Measurements from ENCODE around the gene DAGLA. TPM values are rescaled to one million over a fixed set of nuclear protein-coding genes. Genes with fewer than 3 reads are reported as not detected.

Gene DAGLA
- total RNA-seq, 2 experiments from 2014 or later, result 0.06 to 0.13 TPM

DNA sequence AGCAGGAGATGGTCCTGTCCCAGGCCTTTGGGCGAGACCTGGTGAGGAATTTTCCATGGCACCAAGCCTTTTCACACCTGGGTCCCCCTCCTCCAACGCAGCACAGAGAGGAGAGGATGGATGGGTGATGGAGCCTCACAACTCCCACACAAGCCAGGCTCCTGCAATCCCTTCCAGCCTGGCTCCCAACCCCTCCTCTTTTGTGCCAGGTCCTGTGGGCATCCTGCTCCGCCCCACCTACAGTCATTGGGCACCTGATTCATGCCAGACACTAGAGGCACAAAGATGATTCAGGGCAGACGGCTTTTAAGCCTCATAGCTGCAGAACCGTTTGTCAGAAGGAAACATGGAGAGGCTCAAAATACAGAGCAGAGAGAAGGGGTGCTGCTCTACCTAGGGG, 56.1 kb downstream of the DAGLA start:
- POLR2A ChIA-PET, result no interaction called here
- CTCF ChIA-PET, result interaction anchor here (0.6 kb wide), 1 partner anchor 372 kb away, joined by 3 read pairs; no protein-coding TSS in a partner anchor

- ChIA-PET POLR2A (no interaction called here), CTCF (no interaction called here)
Measured at GRCh38 chr11:61737131-61737530, 56.9 kb downstream of the DAGLA start.

DNA sequence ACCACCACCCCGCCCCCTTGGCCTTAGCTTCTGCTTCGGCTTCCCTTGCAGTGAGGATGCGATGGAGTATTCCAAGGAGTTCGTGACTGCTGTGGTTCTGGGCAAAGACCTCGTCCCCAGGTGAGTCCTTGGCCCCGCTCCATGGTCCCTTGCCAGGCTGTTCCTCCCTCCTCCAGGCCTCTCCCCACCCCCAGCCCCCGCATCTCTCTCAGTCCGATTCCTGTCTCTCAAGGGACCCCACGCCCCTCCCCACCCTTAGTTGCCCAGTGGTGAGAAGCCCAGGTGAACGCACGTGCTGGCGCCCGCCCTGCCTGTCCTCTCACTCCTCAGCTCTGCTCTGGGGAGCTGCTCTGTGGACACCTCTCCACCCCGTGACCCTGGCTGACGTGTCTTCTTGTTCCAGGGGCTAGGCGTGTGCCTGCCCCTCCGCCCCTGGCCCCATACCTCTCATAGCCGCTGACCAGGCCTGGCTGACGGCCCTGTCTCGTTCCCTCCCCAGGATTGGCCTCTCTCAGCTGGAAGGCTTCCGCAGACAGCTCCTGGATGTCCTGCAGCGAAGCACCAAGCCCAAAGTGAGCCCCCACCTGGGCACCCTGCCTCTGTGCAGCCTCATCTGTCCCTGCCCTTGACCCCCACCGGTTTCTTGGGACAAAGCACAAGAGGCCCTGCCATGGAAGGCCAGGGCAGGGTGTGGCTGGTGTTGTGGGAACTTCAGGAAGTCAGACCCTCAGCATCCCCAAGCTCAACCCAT, 57.6 kb downstream of the DAGLA start:
- ChIA-PET CTCF (no interaction called here), POLR2A (no interaction called here)

- ChIA-PET CTCF (no interaction called here), POLR2A (no interaction called here)
Measured at GRCh38 chr11:61738776-61739175, 58.6 kb downstream of the DAGLA start.

DNA sequence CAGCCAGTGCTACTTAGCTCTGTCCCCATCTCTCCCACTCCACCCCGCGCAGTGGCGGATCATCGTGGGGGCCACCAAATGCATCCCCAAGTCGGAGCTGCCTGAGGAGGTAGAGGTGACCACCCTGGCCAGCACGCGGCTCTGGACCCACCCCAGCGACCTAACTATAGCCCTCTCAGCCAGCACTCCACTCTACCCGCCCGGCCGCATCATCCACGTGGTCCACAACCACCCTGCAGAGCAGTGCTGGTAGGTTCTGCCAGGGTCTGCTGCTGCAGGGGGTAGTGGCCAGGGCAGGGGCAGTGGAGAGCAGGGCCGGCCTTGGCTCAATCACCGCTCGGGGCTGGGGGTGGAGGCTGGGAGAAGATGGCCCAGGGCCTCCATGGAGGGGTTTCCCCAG, 59.2 kb downstream of the DAGLA start:
- ChIA-PET POLR2A (no interaction called here), CTCF (no interaction called here)

- POLR2A ChIA-PET, result no interaction called here
Measured at GRCh38 chr11:61739966-61740365, 59.8 kb downstream of the DAGLA start.

GRCh38 chr11:61742391-61742790, 62.2 kb downstream of the DAGLA start:
- ChIA-PET CTCF (no interaction called here), POLR2A (no interaction called here)

More at GRCh38 chr11:61739966-61740365, 59.8 kb downstream of the DAGLA start:
- CTCF ChIA-PET, result no interaction called here

GRCh38 chr11:61743486-61744095, 63.4 kb downstream of the DAGLA start:
- ChIA-PET POLR2A (interaction anchor here (0.7 kb wide), 1 partner anchor 8 kb away, joined by 6 read pairs; no protein-coding TSS in a partner anchor), CTCF (interaction anchor here (0.7 to 1.2 kb wide), 4 partner anchors 10 to 105 kb away, joined by 3 to 4 read pairs (median 3); no protein-coding TSS in a partner anchor)

- ChIA-PET CTCF (interaction anchor here (1.1 to 1.2 kb wide), 3 partner anchors 11 to 106 kb away, joined by 3 to 4 read pairs (median 3); no protein-coding TSS in a partner anchor), POLR2A (no interaction called here)
Measured at GRCh38 chr11:61744181-61744580, 64.0 kb downstream of the DAGLA start.

GRCh38 chr11:61744609-61745156, 64.5 kb downstream of the DAGLA start:
- CTCF ChIA-PET, result interaction anchor here (1.1 kb wide), 2 partner anchors 71 to 106 kb away, joined by 3 read pairs; no protein-coding TSS in a partner anchor
- POLR2A ChIA-PET, result no interaction called here

GRCh38 chr11:61745781-61746441, 65.7 kb downstream of the DAGLA start:
- ChIA-PET CTCF (no interaction called here), POLR2A (no interaction called here)

GRCh38 chr11:61746442-61747191, 66.4 kb downstream of the DAGLA start:
- POLR2A ChIA-PET, result no interaction called here

DNA sequence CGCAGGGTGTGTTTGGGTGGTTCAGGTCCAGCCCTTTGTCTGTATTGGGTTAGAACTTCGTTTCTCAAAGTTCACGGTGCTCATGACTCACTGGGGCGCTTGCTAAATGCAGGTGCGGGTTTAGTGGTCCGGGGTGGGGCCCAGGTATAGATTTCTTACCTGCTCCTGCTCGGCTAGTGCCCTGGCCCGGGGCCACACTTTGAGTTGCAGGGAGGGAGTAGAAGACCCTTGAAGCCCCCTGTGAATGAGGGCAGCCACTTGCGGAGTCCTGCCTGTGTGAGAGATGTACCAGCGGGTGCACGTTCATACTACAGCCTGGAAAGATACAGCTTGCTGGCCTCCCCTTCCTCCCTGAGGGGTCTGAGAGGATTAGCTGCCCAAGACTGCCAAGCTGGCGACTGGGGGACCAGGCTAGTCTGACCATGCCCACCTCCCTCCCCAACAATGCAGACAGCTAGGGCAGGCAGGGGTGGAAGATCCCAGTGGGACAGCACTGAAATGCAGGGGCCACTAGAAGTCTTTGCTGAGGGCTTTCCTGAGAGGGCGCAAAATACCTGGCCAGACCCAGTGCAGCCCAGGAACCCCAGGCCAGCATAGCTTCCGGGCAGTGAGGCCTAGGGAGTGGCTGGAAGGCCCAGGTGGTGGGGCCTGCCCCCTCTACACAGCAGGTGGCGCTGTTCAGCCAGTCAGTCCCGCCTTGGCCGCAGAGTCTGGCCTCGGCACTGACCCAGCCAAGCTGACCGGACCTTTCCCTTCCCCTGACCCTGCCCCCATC, 67.2 kb downstream of the DAGLA start:
- CTCF ChIA-PET, result interaction anchor here (0.6 to 1.1 kb wide), 5 partner anchors 19 to 88 kb away, joined by 3 to 5 read pairs (median 3); no protein-coding TSS in a partner anchor
- POLR2A ChIA-PET, result no interaction called here

More at GRCh38 chr11:61746442-61747191, 66.4 kb downstream of the DAGLA start:
- CTCF ChIA-PET, result interaction anchor here (0.6 to 0.8 kb wide), 3 partner anchors 13 to 79 kb away, joined by 3 to 4 read pairs (median 3); no protein-coding TSS in a partner anchor

DNA sequence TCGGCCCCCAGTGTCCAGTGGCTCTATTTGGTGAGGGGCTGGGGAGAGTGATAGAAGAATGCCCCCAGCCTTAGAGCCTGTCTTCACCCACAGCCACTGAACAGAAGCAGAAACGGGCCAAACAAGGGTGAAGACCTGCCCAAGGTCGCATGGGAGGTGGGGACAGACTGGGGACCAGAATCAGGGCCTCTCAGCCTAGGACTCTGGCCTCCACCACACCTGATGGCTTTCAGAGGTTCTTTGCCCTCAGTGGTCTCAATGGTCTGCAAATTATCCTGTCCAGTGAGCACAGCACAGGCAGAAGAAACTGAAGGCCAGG, 67.7 kb downstream of the DAGLA start:
- CTCF ChIA-PET, result interaction anchor here (0.7 to 1.1 kb wide), 3 partner anchors 19 to 34 kb away, joined by 3 read pairs; no protein-coding TSS in a partner anchor
- POLR2A ChIA-PET, result no interaction called here

- ChIA-PET POLR2A (no interaction called here), CTCF (interaction anchor here (0.8 to 1.7 kb wide), 6 partner anchors 16 to 359 kb away, joined by 3 to 6 read pairs (median 4); no protein-coding TSS in a partner anchor)
Measured at GRCh38 chr11:61749591-61750217, 69.5 kb downstream of the DAGLA start.

- ChIA-PET POLR2A (no interaction called here), CTCF (interaction anchor here (0.6 to 1.7 kb wide), 4 partner anchors 22 to 360 kb away, joined by 3 to 6 read pairs (median 4); no protein-coding TSS in a partner anchor)
Measured at GRCh38 chr11:61750631-61751273, 70.6 kb downstream of the DAGLA start.

DNA sequence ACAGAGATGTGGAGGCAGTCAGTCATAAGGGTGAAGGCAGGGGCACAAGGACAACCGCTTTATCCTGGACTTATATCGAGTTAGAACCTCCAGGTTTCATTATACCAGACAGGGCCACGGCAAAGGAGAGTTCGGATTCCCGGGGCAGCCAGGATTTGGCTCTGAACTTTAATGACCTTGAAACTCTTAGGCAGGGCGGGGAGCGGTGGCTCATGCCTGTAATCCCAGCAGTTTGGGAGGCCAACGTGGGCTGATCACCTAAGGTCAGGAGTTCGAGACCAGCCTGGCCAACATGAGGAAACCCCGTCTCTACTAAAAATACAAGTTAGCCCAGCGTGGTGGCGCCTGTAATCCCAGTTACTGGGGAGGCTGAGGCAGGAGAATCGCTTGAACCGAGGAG, 71.2 kb downstream of the DAGLA start:
- CTCF ChIA-PET, result interaction anchor here (0.9 kb wide), 1 partner anchor 21 kb away, joined by 6 read pairs; no protein-coding TSS in a partner anchor

More for the DNA sequence above, 71.2 kb downstream of the DAGLA start:
- POLR2A ChIA-PET, result interaction anchor here (0.6 kb wide), 1 partner anchor 8 kb away, joined by 6 read pairs; no protein-coding TSS in a partner anchor

Data from activated CD8-positive, alpha-beta memory T cell treated with anti-CD3 and anti-CD28 coated beads for 36 hours (primary cell).